Measurements from ENCODE around the gene NOL3. TPM values are rescaled to one million over a fixed set of nuclear protein-coding genes. Genes with fewer than 3 reads are reported as not detected.
A peak's percentile ranks its signal among the peaks of the same experiment; 100 is the strongest.

The NOL3 gene
- total and polyA plus RNA-seq, 9 of the 15 experiments (the other 6 are each of a cell fraction or from before 2014, with no cell fraction given): 0.45 to 14.0 (median 5.4) TPM

GRCh38 chr16:67191995-67192681 lies 21.8 kb downstream of the NOL3 start, which contains the start of gene E2F4 (continued):
- TF ChIP-seq ZNF395 (CRISPR knock-in tag; IDR thresholded peaks at IDR 0.05): peak; percentile 68; the same call in 1 of the 2 replicates
- TF ChIP-seq KAT2B (IDR thresholded peaks at IDR 0.05; ENCODE audit: low read depth, low read length): no peak
- peak; percentile 97 for TF ChIP-seq ELF1 (tag; IDR thresholded peaks at IDR 0.05)
- TF ChIP-seq RCOR1 (IDR thresholded peaks at IDR 0.05; ENCODE audit: borderline replicate concordance in 1 of 2, low read depth in 2 of 2, low read length in 2 of 2): peak in 1 of 2 experiments; percentile 63; a peak in 2 of 4 replicates
- TF ChIP-seq ZBTB12 (CRISPR knock-in tag; IDR thresholded peaks at IDR 0.05): no peak
- TF ChIP-seq PHF20 (IDR thresholded peaks at IDR 0.05; ENCODE audit: partially characterized antibody): peak; percentile 85
- peak; percentile 25 for TF ChIP-seq HNRNPLL (IDR thresholded peaks at IDR 0.05; ENCODE audit: low read depth, low read length, poor library complexity, severe bottlenecking)
- no peak; the same call in 1 of the 2 replicates for TF ChIP-seq ZNF12 (CRISPR knock-in tag; IDR thresholded peaks at IDR 0.05)
- peak in 1 of 2 experiments; percentile 90; a peak in 2 of 4 replicates for TF ChIP-seq SIN3A (IDR thresholded peaks at IDR 0.05; ENCODE audit: borderline replicate concordance in 2 of 2, control insufficient read depth in 1 of 2, low read depth in 2 of 2, low read length in 2 of 2)
- TF ChIP-seq FOXP4 (CRISPR knock-in tag; IDR thresholded peaks at IDR 0.05; ENCODE audit: borderline replicate concordance): no peak
- no peak for TF ChIP-seq TCF15 (CRISPR knock-in tag; IDR thresholded peaks at IDR 0.05)
- TF ChIP-seq KDM4B (IDR thresholded peaks at IDR 0.05; ENCODE audit: borderline replicate concordance in 2 of 2, low read depth in 1 of 2): peak in 1 of 2 experiments; percentile 87; a peak in 1 of 4 replicates
- 0 out of 2 replicates have a peak, but pooled peaks have one; percentile 15 for TF ChIP-seq NR2C1 (IDR thresholded peaks at IDR 0.05)
- TF ChIP-seq NR2C1 (tag; IDR thresholded peaks at IDR 0.05): peak; percentile 62; the same call in 1 of the 2 replicates
- no peak for TF ChIP-seq TAF9B (IDR thresholded peaks at IDR 0.05; ENCODE audit: partially characterized antibody)
- TF ChIP-seq ZSCAN32 (CRISPR knock-in tag; IDR thresholded peaks at IDR 0.05): no peak
- TF ChIP-seq TEAD4 (IDR thresholded peaks at IDR 0.05; ENCODE audit: low read length): peak; percentile 24; the same call in 1 of the 2 replicates
- no peak for TF ChIP-seq TEAD4 (CRISPR knock-in tag; IDR thresholded peaks at IDR 0.05; ENCODE audit: borderline replicate concordance)
- no peak for TF ChIP-seq CBX3 (IDR thresholded peaks at IDR 0.05; ENCODE audit: borderline replicate concordance in 1 of 2, low read length in 2 of 2)
- no peak for TF ChIP-seq HNRNPL (IDR thresholded peaks at IDR 0.05; ENCODE audit: low read depth, low read length)
- TF ChIP-seq FOSL1 (tag; conservative IDR thresholded peaks at IDR 0.05): no peak; the same call in 1 of the 2 replicates
- peak; percentile 93 for TF ChIP-seq NEUROD1 (IDR thresholded peaks at IDR 0.05; ENCODE audit: borderline replicate concordance, low read depth, low read length, partially characterized antibody)
